ENCODE data around the gene DYNAP.

GRCh38 chr18:54585743-54586142, 5.3 kb upstream of the DYNAP start:
- no peak for TF ChIP-seq CTCF (conservative IDR thresholded peaks at IDR 0.05; ENCODE audit: low read depth, low read length)
- TF ChIP-seq EZH2 (IDR thresholded peaks at IDR 0.05; ENCODE audit: low read length, unreplicated experiment): no peak

Measured in PC-3 (cell line).